H1 (cell line): ENCODE results near the gene MBOAT2. TPM values are rescaled to one million over a fixed set of nuclear protein-coding genes. Genes with fewer than 3 reads are reported as not detected.

ENCODE experiments used
- CTCF ChIA-PET: fragments of 300-600 bp; sonication (Branson Sonifier 250); formaldehyde crosslinking; loops from one replicate; lab custom pipeline; 2021; ENCODE audit not compliant: partially characterized antibody; lab: Charles Lee
- POLR2A ChIA-PET: fragments of 300-600 bp; sonication (Branson Sonifier 250); formaldehyde crosslinking; loops from one replicate; lab custom pipeline; 2021; ENCODE audit warnings: inconsistent platforms; ENCODE audit not compliant: partially characterized antibody; lab: Charles Lee
- DNase-seq, 2 experiments: peaks; one replicate each; pipeline versions ENCODE4 v3.0.0 to v3.0.0-alpha.2; 2010 to 2022; ENCODE audit warnings: low spot score in 2 of 2, low read depth in 1 of 2, mixed read lengths in 1 of 2
- FAIRE-seq: peaks from 2 replicates; lab custom pipeline; 2011; peaks lifted over from hg19 to GRCh38; lab: Jason Lieb, UNC
- H2AFZ ChIP-seq: 2 replicates; pipeline ENCODE4 v1.8.1; 2012; ENCODE audit warnings: low read length, inconsistent platforms
- H2AK5ac ChIP-seq: 2 replicates; pipeline ENCODE4 v1.6.1; 2013; ENCODE audit warnings: low read depth, low read length
- H2BK120ac ChIP-seq: replicated peaks from 2 replicates; pipeline ENCODE3; 2013; ENCODE audit warnings: low read depth, low read length, inconsistent platforms
- H2BK12ac ChIP-seq: 2 replicates; pipeline ENCODE4 v1.6.1; 2013; ENCODE audit warnings: low read depth, low read length
- H2BK15ac ChIP-seq: 2 replicates; pipeline ENCODE4 v1.6.1; 2013; ENCODE audit warnings: low read length
- H2BK20ac ChIP-seq: 2 replicates; pipeline ENCODE4 v1.6.1; 2013; ENCODE audit warnings: low read length
- H2BK5ac ChIP-seq: 2 replicates; pipeline ENCODE4 v1.6.1; 2013; ENCODE audit warnings: low read depth, low read length
- H3K14ac ChIP-seq: 2 replicates; pipeline ENCODE4 v1.6.1; 2013; ENCODE audit warnings: inconsistent platforms; ENCODE audit not compliant: insufficient read length
- H3K18ac ChIP-seq: 2 replicates; pipeline ENCODE4 v1.6.1; 2013; ENCODE audit warnings: low read length; ENCODE audit errors: extremely low read depth
- H3K23ac ChIP-seq: 2 replicates; pipeline ENCODE4 v1.6.1; 2013; ENCODE audit warnings: inconsistent platforms; ENCODE audit not compliant: insufficient read length
- H3K23me2 ChIP-seq: 2 replicates; pipeline ENCODE4 v1.6.1; 2013; ENCODE audit warnings: low read depth, low read length
- H3K27ac ChIP-seq: 2 replicates; pipeline ENCODE4 v1.6.1; 2011; ENCODE audit warnings: low read depth, low read length, inconsistent platforms
- H3K27me3 ChIP-seq, 4 experiments: replicated peaks in 1 of 4; 1 replicate in 1 of 4; 2 replicates in 3 of 4; pipeline versions ENCODE4 v1.6.1 to v1.8.1; 2011 to 2013; ENCODE audit warnings: low read length in 3 of 4, mild to moderate bottlenecking in 3 of 4, inconsistent platforms in 2 of 4, mixed read lengths in 2 of 4, moderate library complexity in 1 of 4; ENCODE audit not compliant: control insufficient read depth in 3 of 4, insufficient read depth in 3 of 4; ENCODE audit errors: extremely low read depth in 1 of 4
- H3K36me3 ChIP-seq, 4 experiments: 2 replicates each; pipeline versions ENCODE4 v1.6.1 to v1.8.1; 2011 to 2013; ENCODE audit warnings: mild to moderate bottlenecking in 4 of 4, low read length in 3 of 4, moderate library complexity in 2 of 4, control low read depth in 1 of 4, inconsistent platforms in 1 of 4; ENCODE audit not compliant: insufficient read depth in 4 of 4, control insufficient read depth in 2 of 4
- H3K4ac ChIP-seq: replicated peaks from 2 replicates; pipeline ENCODE3; 2013; ENCODE audit warnings: low read length, low read depth, mixed read lengths, inconsistent platforms; ENCODE audit not compliant: insufficient read length
- H3K4me1 ChIP-seq, 4 experiments: replicated peaks in 1 of 4; 1 replicate in 1 of 4; 2 replicates in 3 of 4; pipeline versions ENCODE4 v1.6.1 to v1.8.1; 2011 to 2013; ENCODE audit warnings: low read length in 3 of 4, inconsistent platforms in 2 of 4, mixed read lengths in 1 of 4; ENCODE audit not compliant: insufficient read depth in 4 of 4, control insufficient read depth in 3 of 4
- H3K4me2 ChIP-seq, 2 experiments: 2 replicates each; pipeline versions ENCODE4 v1.6.1 to v1.8.1; 2011 to 2013; ENCODE audit warnings: low read depth in 2 of 2, low read length in 2 of 2, control low read depth in 1 of 2, inconsistent platforms in 1 of 2, mild to moderate bottlenecking in 1 of 2; ENCODE audit not compliant: insufficient read depth in 1 of 2
- H3K4me3 ChIP-seq, 4 experiments: fragments of 200-600, 300-600 bp in 1 of 4; sonication (generic), shearing (Covaris generic), sonication (Bioruptor Twin) in 1 of 4; 2 replicates each; pipeline versions ENCODE4 v1.5.1 to v1.8.1; 2011 to 2016; ENCODE audit warnings: low read length in 4 of 4, low read depth in 3 of 4, control low read depth in 2 of 4, inconsistent platforms in 2 of 4, mild to moderate bottlenecking in 2 of 4, mixed read lengths in 1 of 4, moderate library complexity in 1 of 4; ENCODE audit not compliant: insufficient read depth in 2 of 4; ENCODE audit errors: extremely low read depth in 1 of 4
- H3K56ac ChIP-seq: replicated peaks from 2 replicates; pipeline ENCODE3; 2013; ENCODE audit warnings: low read depth, mild to moderate bottlenecking, mixed read lengths, low read length, inconsistent platforms; ENCODE audit not compliant: insufficient read length
- H3K79me1 ChIP-seq: 2 replicates; pipeline ENCODE4 v1.6.1; 2013; ENCODE audit warnings: low read depth, low read length, control low read depth
- H3K79me2 ChIP-seq, 2 experiments: 2 replicates each; pipeline versions ENCODE4 v1.6.1 to v1.8.1; 2012 to 2013; ENCODE audit warnings: low read length in 2 of 2, mild to moderate bottlenecking in 2 of 2, inconsistent platforms in 1 of 2; ENCODE audit not compliant: insufficient read depth in 2 of 2, control insufficient read depth in 1 of 2
- H3K9ac ChIP-seq, 4 experiments: replicated peaks in 1 of 4; 1 replicate in 1 of 4; 2 replicates in 3 of 4; pipeline versions ENCODE4 v1.6.1 to v1.8.1; 2011 to 2013; ENCODE audit warnings: low read depth in 3 of 4, low read length in 3 of 4, control low read depth in 2 of 4, mild to moderate bottlenecking in 2 of 4, moderate library complexity in 2 of 4, inconsistent platforms in 1 of 4; ENCODE audit errors: extremely low read depth in 1 of 4
- H3K9me3 ChIP-seq, 2 experiments: 2 replicates each; pipeline versions ENCODE4 v1.6.1 to v1.8.1; 2012 to 2013; ENCODE audit warnings: mild to moderate bottlenecking in 2 of 2, moderate library complexity in 2 of 2, control low read depth in 1 of 2, inconsistent platforms in 1 of 2, low read depth in 1 of 2, low read length in 1 of 2, mixed read lengths in 1 of 2; ENCODE audit not compliant: insufficient read depth in 2 of 2
- H4K20me1 ChIP-seq, 2 experiments: replicated peaks in 1 of 2; 2 replicates each; pipeline versions ENCODE3 to v1.8.1; 2011 to 2013; ENCODE audit warnings: inconsistent platforms in 2 of 2, low read length in 2 of 2, mild to moderate bottlenecking in 1 of 2; ENCODE audit not compliant: insufficient read depth in 2 of 2, control insufficient read depth in 1 of 2
- H4K5ac ChIP-seq: 2 replicates; pipeline ENCODE4 v1.6.1; 2013; ENCODE audit warnings: low read length, low read depth, mixed read lengths, inconsistent platforms; ENCODE audit not compliant: insufficient read length
- H4K8ac ChIP-seq: 2 replicates; pipeline ENCODE4 v1.8.0; 2013; ENCODE audit warnings: mild to moderate bottlenecking, moderate library complexity, low read length, inconsistent platforms; ENCODE audit not compliant: insufficient read depth; ENCODE audit errors: extremely low read depth
- H4K91ac ChIP-seq: replicated peaks from 2 replicates; pipeline ENCODE3; 2013; ENCODE audit warnings: low read length, mixed read lengths, inconsistent platforms; ENCODE audit not compliant: insufficient read length
- ASH2L ChIP-seq: fragments of 200-600, 300-600 bp; sonication (generic); IDR thresholded peaks from one replicate; pipeline ENCODE4 v1.7.1; 2017; ENCODE audit warnings: low read length
- ATF3 ChIP-seq: IDR thresholded peaks from 2 replicates; pipeline ENCODE4 v1.6.1; 2011; ENCODE audit warnings: low read depth, mild to moderate bottlenecking, low read length; ENCODE audit not compliant: insufficient read depth
- BCL11A ChIP-seq, 2 experiments: IDR thresholded peaks; one replicate each; pipeline ENCODE4 v1.6.1; 2011; ENCODE audit warnings: low read depth in 2 of 2, low read length in 2 of 2, mild to moderate bottlenecking in 2 of 2
- EP300 ChIP-seq, 2 experiments: IDR thresholded peaks; 1 replicate in 1 of 2; 2 replicates in 1 of 2; pipeline ENCODE4 v1.6.1; 2011 to 2012; ENCODE audit warnings: low read depth in 2 of 2, low read length in 2 of 2, mild to moderate bottlenecking in 2 of 2, borderline replicate concordance in 1 of 2, inconsistent platforms in 1 of 2, moderate library complexity in 1 of 2
- FOSL1 ChIP-seq: IDR thresholded peaks from 2 replicates; pipeline ENCODE4 v1.6.1; 2011; ENCODE audit warnings: mild to moderate bottlenecking, low read depth, low read length, moderate library complexity; ENCODE audit not compliant: insufficient read depth
- HDAC2 ChIP-seq, 2 experiments: fragments of 300-600 bp in 1 of 2; sonication (generic) in 1 of 2; IDR thresholded peaks; 2 replicates each; pipeline ENCODE4 v1.6.1; 2011 to 2012; ENCODE audit warnings: low read depth in 2 of 2, low read length in 2 of 2, mild to moderate bottlenecking in 2 of 2, moderate library complexity in 2 of 2, borderline replicate concordance in 1 of 2, inconsistent platforms in 1 of 2
- JUN ChIP-seq: IDR thresholded peaks from 2 replicates; pipeline ENCODE4 v1.6.1; 2011; ENCODE audit warnings: low read depth, mild to moderate bottlenecking, improper control_type of control experiment, low read length
- KDM4A ChIP-seq: IDR thresholded peaks from one replicate; pipeline ENCODE4 v1.7.1; 2012; ENCODE audit warnings: low read depth, mild to moderate bottlenecking, moderate library complexity, low read length, inconsistent platforms; ENCODE audit not compliant: severe bottlenecking
- SAP30 ChIP-seq: fragments of 300-600 bp; sonication (generic); IDR thresholded peaks from 2 replicates; pipeline ENCODE4 v1.7.1; 2012; ENCODE audit warnings: low read length, moderate library complexity, mild to moderate bottlenecking, inconsistent platforms; ENCODE audit not compliant: insufficient read depth, insufficient replicate concordance
- SIX5 ChIP-seq: IDR thresholded peaks from 2 replicates; pipeline ENCODE4 v1.6.1; 2011; ENCODE audit warnings: mild to moderate bottlenecking, low read depth, low read length
- SP2 ChIP-seq: IDR thresholded peaks from 2 replicates; pipeline ENCODE4 v1.6.1; 2012; ENCODE audit warnings: mild to moderate bottlenecking, low read length, inconsistent platforms
- SP4 ChIP-seq: IDR thresholded peaks from 2 replicates; pipeline ENCODE4 v1.6.1; 2012; ENCODE audit warnings: low read length, inconsistent platforms
- WGBS, 2 experiments: shearing (Covaris generic) in 1 of 2; methylation state at CpG; one replicate each; pipeline versions ENCODE4 v1.1.6 to v1.1.7; 2013 to 2015; ENCODE audit warnings: low lambda C conversion rate in 2 of 2, mixed read lengths in 2 of 2, inconsistent platforms in 1 of 2, low coverage in 1 of 2, missing lambda C conversion rate in 1 of 2; ENCODE audit not compliant: insufficient replicate concordance in 2 of 2, insufficient coverage in 1 of 2, insufficient read length in 1 of 2; ENCODE audit errors: extremely low coverage in 1 of 2, missing lambda C conversion rate in 1 of 2; 5-methylcytosine and 5-hydroxymethylcytosine counted together
- polyA plus RNA-seq, 7 experiments: library from polyadenylated mRNA; depleted of rRNA in 3 of 7; stranded (reverse) in 5 of 7; unstranded in 2 of 7; fragments of >200 nt in 5 of 7; fragments of 200-250 nt in 2 of 7; gene quantifications; 1 replicate in 5 of 7; 2 replicates in 1 of 7; 4 replicates in 1 of 7; pipeline versions ENCODE4 v1.2.1 to v1.2.3, GENCODE V29; 2011 to 2013; ENCODE audit warnings: missing spikeins in 2 of 7, mixed read lengths in 2 of 7
- total RNA-seq: library from RNA; stranded (reverse); fragmentation: NEBNext Ultra II Directional; extraction: Animal tissue kit (Norgen Biotek cat#: 25700); gene quantifications from 2 replicates; pipeline ENCODE4 v1.2.1, GENCODE V29; 2021

The MBOAT2 gene
- total and polyA plus RNA-seq, 2 of the 8 experiments (the other 6 are each of a cell fraction or from before 2014, with no cell fraction given) = 11.2 to 23.4 TPM

- no peak overlapping the region for H4K8ac ChIP-seq
- no peaks in the 10 kb centered on the region for H4K20me1 ChIP-seq
- no peak overlapping the region for H3K4me3 ChIP-seq
- H2AK5ac ChIP-seq = no peak overlapping the region
- no peaks in the 10 kb centered on the region for H3K79me1 ChIP-seq
- H2BK20ac ChIP-seq = no peak overlapping the region
- no peaks in the 10 kb centered on the region for H3K23me2 ChIP-seq
- H3K9me3 ChIP-seq = peaks cover 3% of the 10 kb centered on the region in 2 experiments; a peak in 2 of 4 replicates
- ChIA-PET CTCF (interaction anchor here (1.9 to 2.5 kb wide), 2 partner anchors 12 to 34 kb away, joined by 6 to 9 read pairs; no protein-coding TSS in a partner anchor), POLR2A (no interaction called here)
- no peaks in the 10 kb centered on the region for H3K27me3 ChIP-seq
- H2AFZ ChIP-seq = no peak overlapping the region
- peaks cover 0 to 3% (median 0%) of the 10 kb centered on the region in 4 experiments; a peak in 1 of 8 replicates for H3K36me3 ChIP-seq
- no peak overlapping the region for H2BK12ac ChIP-seq
- H4K5ac ChIP-seq = no peak overlapping the region
- no peak overlapping the region for H3K4me2 ChIP-seq
- H2BK120ac ChIP-seq = no peak overlapping the region
- H3K56ac ChIP-seq = no peak overlapping the region
- WGBS, 2 experiments = 91% methylated on average over 4 of the region's 4 CpGs; no CpG with 5 or more reads in 1 of the 2 experiments
- H3K27ac ChIP-seq = no peak overlapping the region
- no peak overlapping the region for H3K4ac ChIP-seq
- no peak overlapping the region for H3K9ac ChIP-seq
- H4K91ac ChIP-seq = no peak overlapping the region
- H3K18ac ChIP-seq = no peak overlapping the region
- no peak overlapping the region for H3K23ac ChIP-seq
- no peak for FAIRE-seq
- H3K79me2 ChIP-seq = no peaks in the 10 kb centered on the region
- H2BK15ac ChIP-seq = no peak overlapping the region
- no peak for TF ChIP-seq SAP30
- TF ChIP-seq JUN = no peak
- TF ChIP-seq ASH2L = no peak
- no peak for TF ChIP-seq EP300 (IDR thresholded peaks at IDR 0.05; ENCODE audit: borderline replicate concordance in 1 of 2, low read depth in 2 of 2, low read length in 2 of 2)
- no peak for TF ChIP-seq BCL11A (IDR thresholded peaks at IDR 0.05; ENCODE audit: low read depth in 2 of 2, low read length in 2 of 2)
- no peak for TF ChIP-seq SIX5
- no peak for TF ChIP-seq SP4
- no peak for TF ChIP-seq SP2
- TF ChIP-seq HDAC2 (IDR thresholded peaks at IDR 0.05; ENCODE audit: borderline replicate concordance in 1 of 2, low read depth in 2 of 2, low read length in 2 of 2) = no peak
- no peak for TF ChIP-seq FOSL1
- TF ChIP-seq ATF3 = no peak
- TF ChIP-seq KDM4A = no peak
- TF ChIP-seq, all 59 proteins: peak for 0
- Histone ChIP-seq H3K4me1 (no peaks in the 10 kb centered on the region), H2BK5ac (no peak overlapping the region), H3K14ac (no peak overlapping the region)
- DNase-seq = no peak
Measured at GRCh38 chr2:8915941-8916340, 87.5 kb downstream of the MBOAT2 start.
